ENCODE data around the gene NME7.

GRCh38 chr1:169326956-169327268 lies 40.7 kb downstream of the NME7 start:
- TF ChIP-seq CTCF (IDR thresholded peaks at IDR 0.05), result no peak
- no peak for TF ChIP-seq POLR2A (IDR thresholded peaks at IDR 0.05)
